HTERT RPE-1 (cell line): ENCODE results near the gene PPP1R15B.

ENCODE experiments used
- in situ Hi-C: fragments of 300-500 bp; cut with MboI; formaldehyde crosslinking; loops from 4 replicates; pipeline ENCODE4 v1.14.3; 2020; ENCODE audit warnings: low sequenced_read_pairs

PPP1R15B gene

DNA sequence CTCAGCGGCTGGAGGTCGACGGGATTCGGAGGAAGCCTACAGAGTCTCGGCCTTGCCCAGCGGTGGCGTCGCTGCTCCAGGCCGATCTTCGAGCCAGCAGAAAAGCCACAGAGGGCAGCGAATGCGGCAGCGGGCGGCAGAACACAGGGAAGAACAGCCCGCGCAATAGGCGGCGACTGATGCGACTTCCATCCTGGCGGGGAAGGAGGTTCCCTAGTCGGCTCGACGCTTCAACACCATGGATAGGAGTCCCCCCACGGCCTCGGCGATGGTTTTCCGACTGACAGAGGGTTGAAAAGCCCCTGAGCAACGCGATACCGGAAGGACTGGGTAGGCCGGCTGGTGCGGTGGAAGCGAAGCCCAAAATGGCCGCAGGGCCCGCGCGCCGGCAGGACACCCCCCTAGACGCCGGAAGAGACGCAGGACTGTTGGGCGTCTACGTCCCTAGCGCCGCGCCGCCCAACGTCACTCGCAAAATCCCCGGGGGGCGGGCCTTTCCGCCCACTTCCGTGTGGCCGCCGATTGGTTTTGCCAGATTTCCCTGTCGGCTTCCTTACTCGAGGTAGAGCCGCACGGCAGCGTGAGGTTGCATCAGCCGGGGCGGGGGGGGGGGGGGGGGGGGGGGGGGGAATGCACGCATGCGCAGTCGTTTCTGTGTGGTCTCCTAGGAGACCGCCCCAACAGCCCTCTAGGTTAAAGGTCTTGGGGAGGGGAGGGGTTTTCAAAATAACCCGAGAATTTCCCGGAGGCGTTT lies at the start of gene PPP1R15B:
TSS of gene PPP1R15B (minus strand) at position 367 of the 754 bp plus-strand sequence. CDS start 406 bp downstream, outside the sequence.
- in situ Hi-C loops = no loop called here

DNA sequence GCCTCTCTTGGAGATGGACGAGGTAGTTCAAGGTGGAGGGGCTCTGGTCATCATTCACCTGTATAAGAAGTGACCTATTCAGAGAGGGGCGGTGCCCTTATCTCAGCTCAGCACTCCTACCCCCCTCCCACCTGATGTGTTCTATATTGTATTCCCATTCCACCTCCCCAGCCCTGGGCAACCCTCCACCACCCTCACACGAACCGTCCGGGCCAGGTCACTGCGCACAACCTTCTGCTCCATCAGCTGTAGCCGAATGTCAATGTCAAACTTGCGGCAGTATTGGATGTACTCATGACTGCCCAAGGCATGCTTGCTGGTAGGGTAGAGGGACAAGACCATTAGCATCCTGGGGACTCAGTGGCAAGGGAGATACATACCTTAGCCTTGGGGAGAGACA lies 48.7 kb upstream of the PPP1R15B start:
- in situ Hi-C loops = no loop called here

DNA sequence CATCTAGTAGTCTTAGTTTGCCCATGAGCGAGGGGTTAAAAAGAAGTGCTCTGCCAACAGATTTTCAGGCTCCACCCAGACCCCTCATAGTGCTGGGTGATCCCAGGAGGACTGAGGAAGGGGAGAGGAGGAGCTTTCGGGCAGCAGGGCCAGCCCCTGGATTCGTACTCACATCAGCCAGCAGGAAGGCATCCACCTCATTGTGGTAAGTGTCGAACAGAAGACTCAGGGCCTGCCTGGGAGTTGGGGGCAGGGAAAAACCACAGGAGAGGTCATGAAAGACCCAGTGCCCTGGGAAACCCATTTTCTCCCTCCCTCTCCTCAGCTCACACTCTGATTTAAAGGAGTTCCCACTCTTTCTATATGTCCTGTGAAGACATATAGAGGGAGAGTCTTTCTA lies 48.1 kb upstream of the PPP1R15B start:
- in situ Hi-C loops = no loop called here

DNA sequence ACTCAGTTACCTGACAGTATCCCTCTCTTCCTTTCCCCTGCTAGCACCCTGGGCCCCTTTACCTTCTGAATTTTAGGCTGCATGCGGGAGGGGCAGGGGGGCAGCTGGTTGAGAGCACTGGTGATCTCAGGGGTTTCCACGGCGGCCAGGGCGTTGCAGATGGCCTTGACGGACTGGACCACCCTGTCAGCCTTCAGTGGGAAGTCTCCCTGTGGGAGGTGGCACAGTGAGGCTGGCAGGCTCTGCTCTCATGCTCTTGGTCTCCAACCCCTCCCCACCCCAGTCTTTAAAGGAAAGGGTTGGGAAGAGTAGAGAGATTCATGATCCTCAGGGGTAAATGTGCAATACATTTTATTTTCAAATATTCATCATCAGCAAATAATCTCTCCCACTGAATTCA lies 46.0 kb upstream of the PPP1R15B start:
- in situ Hi-C loops = no loop called here

DNA sequence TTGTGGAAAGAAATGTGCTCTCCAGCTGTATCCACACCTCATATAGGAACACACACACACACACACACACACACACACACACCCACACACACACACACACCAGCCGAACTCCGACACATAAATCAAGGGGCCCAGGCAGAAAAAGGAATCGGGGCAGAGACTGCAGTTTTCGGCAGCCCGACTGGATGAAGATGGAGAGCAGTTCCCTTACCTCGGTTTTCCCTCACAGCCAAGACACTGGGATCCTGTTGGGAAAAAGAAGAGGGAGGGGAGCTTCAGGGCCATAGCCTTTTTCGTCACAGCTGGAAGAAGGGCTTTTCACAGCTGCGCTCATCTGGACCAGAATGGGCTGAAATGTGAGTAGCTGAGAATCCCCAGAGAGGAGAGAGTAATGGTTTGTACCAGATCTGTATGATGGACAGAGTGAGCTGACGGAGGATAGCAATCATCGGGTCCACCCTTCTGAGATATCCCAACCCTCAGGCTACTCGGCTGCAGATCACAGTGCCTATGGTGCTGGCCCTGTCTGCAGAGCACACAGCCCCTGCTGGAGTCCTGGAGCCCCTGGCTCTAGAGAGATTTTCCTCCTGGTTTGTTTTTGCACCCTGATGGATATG lies 45.3 kb upstream of the PPP1R15B start:
- in situ Hi-C loops = no loop called here

DNA sequence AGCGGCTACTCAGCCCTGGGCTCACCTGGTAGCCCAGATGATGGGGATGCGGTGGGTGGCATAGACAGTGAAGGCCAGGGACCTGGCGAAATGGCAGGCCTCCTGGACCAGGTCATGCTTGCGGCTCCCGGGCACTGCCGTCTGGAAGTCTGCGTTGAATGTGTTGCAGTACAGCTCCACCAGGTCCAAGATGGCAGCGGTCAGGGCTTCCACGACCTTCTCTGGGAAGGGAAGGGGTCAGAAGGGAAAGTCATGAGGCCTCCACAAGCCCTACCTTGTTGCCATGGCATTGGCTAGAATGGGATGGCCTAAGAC lies 44.2 kb upstream of the PPP1R15B start:
- in situ Hi-C loops = no loop called here

DNA sequence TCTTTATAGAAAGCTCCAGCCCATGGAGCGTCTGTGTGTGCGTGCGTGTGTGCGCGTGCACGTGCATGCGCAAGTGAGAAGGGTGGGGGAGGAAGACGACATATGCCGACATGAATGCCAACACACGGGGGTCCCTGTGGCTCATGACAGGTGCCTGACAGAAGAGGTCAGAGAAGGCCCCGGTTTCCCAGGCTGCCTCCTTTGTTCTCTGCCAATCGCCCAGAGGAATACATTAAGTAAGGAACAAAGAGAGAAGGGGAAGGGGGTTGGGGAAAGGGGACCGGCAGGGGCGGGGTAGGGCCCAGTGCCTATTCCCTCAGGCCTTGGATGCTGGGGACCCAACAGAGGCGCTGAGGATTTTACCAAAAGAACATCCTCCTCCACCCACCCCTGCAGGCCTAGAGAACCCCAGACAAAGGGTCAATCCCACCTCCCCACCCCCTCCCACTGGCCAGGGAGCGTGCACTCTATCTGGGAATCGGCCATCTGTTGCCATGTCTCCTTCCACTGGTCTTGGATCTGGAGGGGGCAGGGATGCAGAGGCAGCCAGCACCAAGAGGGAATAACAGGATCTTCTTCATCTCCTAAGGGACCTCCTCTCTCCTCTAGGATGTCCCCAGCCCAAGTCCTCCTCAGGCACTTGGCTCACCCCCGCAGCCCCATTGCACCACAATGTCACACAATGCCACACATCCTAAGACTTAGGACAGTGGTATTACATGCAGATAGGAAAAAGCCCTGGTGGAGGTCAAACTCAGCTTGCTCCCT lies 43.6 kb upstream of the PPP1R15B start:
- in situ Hi-C loops = no loop called here

DNA sequence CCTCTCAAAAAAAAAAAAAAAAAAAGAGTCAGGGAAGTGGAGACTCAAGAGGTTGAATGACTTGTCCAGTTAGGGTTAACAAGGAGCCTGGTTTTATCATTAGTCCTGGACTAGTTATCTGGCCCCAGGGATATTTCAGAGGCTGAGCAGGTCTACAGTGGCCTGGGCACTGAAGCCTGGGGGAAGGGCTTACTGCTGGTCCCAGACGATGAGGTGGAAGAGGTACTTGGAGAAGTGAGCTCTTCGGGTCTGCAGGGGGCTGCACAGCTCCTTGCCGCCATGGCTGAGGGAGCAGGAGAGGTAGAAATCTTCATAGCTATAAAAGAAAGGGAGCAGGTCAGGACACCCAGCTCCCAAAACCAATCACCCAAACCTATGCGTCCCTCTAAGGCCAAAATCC lies 42.9 kb upstream of the PPP1R15B start:
- in situ Hi-C loops = no loop called here

DNA sequence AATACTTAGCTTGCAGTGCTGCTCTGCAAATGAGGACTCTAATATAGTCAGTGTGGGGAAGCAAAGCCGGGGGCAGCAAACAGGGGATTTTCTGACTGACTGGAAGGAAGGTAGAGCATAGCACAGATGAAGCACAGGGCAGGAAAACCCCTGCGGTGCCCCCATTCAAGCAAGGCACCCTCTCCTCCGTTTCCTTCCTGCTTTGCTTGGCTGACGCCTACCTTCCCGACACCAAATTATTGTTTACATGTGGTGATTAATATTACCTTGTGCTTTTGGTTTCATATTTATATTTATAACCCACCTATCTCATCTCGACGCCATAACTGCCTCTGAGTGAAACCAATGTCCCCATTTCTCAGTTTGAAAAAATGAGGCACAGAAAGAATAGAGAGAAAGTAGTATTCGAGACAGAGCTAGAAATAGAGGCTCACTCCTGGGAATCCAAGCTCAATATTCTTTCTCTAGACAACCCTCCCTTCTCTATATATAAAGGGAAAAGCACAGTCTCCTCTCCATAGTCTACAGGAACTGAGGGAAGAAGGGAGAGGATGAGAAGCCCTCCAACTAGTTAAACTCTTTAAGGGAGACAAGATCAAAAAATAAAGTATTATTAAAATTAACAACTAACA lies 41.6 kb upstream of the PPP1R15B start:
- in situ Hi-C loops = no loop called here

DNA sequence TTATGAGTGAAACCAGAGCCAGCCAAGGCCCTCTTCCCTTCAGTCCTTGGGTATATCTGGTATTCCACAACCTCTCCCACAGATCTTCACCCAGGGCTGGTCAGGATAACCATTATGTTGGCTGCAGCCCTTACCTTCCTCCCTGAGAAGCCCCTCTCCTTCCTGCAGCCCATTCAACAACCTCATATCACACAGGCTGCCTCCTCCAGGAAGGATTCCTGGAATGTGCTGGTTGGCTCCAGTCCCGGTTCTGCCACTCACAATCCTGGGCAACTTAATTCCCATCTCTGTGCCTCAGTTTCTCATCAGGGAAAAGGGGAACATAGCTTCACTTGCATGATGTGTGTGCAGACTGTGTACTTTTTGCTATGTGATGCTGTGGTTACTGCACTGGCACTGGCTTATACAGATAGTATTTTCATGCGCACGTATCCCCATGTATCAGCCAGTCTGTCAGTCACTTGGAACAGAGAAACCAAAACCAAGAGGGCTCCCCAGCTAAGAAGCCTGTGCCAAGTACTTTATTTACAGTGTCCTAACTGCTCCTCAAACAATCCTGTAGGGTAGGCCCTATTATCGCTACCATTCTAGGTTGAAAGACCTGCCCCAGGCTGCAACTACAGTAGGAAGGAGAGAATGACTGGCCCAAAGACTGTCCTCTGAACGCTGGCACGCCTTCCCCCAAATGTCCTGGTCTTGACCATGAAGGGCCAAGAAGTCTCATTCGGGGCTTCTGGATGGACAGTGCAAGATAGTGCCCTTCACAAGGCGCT lies 39.9 kb upstream of the PPP1R15B start:
- in situ Hi-C loops = no loop called here

DNA sequence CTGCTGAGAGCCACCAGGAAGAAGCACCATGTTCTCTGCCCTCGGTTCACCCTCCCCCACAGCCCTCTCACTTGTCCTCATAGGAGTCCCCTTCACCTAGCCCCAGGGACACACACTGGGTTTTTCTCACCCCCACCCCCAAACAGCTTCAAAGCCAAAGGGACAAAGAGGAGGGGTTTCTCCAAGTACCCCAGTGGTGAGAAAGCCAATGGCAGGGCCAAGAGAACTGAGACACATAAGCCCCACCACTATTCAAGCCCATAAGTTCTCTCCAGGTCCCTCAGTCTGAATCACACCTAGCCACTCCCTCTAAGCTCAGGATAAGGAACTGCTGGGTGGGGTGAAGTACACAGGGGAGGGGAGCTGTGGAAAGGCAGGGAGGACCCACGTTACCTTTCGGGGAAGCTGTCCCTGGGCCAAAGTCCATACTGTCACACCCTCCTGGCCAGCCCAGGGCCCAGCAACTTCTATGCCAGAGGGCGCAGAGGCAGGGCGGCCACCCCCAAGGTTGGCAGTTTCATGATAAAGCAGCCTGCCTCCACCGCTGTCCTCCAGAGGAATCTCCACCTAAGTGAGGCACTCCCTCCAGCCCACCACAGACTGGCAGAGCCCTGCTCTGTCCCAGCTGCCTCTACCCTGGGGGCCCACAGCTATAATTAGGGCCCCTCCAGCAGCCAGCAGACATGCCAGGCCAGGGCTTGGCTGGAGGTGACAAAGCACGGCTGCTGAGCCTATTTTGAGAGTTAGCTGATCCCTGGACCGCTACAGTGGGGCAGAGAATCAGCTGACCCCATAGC lies 39.0 kb upstream of the PPP1R15B start:
- in situ Hi-C loops = no loop called here

DNA sequence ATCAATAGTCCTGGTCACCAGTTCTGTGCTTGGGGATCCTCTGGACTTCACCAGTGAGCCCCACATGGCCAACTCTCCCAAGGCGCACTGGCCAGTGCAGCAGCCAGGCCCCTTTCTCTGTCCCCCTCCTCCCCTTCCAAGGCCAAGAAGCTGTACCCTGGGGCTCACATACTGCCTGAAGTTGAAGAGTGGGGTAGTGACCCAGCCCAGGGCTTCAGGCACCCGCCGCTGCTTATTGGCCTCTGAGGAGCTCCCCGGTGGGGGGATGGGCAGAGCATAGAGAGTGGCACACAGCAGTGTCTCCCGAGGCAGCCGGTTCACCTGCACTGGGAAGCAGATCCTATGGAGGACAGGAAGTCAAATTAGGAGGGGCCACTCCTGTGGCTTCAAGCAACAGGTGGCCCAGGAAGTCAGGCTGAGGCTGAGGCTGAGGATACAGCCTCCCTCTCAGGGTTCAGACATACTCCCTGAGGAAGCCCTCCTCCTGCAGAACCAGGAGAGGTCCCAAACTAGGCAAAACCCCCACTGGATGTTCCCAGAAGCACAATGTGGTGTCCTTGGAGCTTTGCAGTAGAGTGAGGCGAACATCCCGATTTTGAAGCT lies 38.2 kb upstream of the PPP1R15B start:
- in situ Hi-C loops = no loop called here

DNA sequence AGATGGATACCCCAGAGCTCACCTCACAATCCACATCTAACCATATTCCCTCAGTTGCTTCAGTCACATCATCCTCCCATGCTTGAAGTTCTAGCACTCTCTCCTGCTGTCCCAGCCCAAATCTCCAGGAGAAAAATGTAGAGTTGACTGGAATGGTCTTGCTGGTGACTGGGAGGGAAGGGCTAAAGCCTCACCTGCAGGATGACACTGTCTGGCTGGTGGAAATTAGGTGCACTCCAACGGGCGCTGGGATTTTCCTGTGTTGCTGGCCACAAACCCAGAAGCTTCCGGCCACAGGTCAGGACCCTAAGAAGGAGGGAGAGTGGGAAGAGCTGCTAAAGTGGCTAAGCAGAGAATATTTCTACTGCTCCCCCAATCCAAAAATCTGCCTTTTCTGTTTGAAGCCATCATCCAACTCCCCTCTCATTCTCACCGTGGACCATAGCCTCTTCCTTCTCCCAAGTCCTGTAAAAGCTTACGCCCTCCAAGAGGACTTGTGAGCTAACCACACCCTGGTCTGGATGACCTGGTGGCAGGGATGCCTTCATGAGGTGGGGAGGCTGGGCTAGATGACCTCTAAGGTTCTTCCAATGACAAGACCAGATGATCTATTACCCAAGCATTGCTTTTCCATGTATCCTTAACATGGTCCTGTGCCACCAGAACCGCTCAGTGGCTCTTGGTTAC lies 37.5 kb upstream of the PPP1R15B start:
- in situ Hi-C loops = no loop called here

DNA sequence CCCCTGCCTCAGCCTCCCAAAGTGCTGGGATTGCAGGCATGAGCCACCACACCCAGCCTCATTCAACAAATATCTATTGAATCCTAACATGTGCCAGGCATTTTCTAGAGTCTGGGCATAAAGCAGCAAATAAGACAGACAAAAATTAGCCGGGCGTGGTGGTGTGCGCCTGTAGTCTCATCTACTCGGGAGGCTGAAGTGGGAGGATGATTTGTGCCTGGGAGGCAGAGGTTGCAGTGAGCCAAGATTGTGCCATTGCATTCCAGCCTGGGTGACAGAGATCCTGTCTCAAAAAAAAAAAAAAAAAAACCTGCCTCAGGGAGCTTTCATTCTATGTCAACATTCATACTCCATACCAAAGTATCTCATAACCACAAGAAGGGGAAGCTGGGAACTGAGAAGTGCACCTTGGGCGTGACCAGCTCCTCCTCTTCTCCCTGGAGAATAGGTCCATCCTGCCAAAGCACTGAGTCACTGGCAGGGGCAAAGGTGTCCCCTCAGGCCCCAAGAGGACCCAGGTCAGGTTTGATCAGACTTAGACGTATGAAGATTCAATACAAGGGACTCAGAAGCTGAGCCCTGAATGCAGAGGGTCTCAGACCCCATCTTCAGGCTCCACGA lies 36.8 kb upstream of the PPP1R15B start:
- in situ Hi-C loops = no loop called here

DNA sequence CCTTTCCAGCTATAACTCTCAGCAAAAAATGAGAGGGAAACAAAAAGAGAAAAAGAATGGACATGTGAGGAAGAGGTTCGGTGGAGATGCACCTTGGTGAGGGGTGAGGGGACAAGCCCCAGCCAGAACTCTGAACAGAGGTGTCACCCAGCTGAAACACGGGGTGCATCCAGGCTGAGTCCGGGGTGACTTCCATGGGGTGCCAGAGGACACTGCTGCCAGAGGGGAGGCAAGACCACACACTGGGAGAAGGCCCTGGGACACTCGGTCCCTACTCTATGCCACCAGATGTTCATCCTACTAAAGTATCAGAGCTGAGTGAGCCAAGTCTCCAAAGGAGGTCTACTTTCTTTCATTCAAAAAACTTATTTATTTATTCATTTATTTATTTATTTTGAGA lies 36.1 kb upstream of the PPP1R15B start:
- in situ Hi-C loops = no loop called here

DNA sequence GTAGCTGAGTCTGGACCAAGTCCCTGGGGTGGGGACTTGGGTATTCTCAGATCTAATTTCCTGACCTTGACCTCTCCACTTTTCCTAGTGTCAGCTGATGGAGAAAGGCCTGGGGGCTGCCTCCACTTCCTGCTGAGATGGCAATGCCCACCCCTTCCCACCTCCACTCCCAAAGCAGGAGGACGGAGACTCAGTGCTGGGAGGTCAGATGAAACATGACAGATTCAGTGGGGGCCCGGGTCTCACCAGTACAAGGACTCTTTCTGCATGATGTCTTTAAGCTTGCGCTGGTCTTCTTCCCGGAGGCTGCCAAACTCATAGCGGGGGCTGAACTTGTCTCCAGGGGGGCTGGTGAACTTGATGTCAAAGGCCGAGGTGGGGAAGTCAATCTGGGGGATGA lies 35.6 kb upstream of the PPP1R15B start:
- in situ Hi-C loops = no loop called here

DNA sequence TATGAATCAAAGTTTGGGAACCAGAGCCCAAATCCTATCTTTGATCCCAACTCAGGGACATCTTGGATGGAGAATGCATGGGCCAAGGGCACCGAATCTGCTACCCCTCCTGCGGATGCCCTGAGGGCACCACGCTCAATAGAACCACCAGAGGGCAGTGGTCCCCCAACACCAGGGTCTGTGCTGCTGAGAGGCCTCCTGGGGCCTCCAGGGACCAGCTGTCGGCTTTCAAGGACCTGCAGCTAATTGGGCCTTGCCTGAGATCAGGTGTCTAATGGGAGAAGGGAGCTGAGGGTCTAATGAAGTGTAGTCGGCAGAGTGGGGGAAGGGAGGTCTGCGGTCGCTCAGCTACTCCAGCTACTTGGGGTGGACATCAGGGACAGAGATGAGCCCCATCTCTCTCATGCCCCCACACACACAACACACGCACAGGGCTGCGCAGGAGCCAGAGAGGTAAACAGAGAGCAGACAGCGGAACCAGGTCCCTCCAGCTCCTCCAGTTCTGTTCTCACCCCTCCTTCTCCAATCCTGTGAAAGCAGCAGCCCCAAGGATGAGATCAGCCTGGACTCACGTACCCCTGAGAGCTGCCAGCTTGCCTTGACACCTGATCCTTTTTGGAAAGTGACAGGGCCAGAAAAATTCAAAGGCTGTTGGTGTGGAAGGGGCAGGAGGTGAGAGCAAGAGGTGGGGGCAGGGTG lies 34.9 kb upstream of the PPP1R15B start:
- in situ Hi-C loops = no loop called here

DNA sequence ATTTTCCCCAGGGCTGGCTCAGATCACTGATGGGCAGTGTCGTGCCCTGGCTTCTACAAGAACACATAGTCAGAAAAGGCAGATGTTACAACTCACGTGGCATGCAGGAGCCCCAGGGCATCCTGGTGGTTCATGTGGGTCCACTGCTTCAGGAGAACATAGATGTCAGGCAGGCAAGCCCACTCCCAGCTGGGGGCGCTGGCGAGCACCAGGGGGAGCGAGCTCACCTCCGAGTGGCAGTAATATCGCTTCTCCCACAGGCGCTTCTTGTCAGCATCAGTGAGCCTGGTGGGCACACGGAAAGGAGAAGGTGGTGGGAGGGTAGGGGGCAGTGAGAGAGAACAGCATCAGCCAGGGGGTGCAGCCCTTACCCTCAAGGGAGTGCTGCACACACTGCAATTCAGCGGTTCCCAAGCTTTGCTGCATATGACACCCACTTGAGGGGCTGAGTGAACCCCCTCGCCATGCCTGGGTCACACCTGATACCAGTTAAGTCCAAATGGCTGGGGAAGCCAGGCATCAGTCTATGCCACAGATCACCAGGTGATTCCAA lies 34.3 kb upstream of the PPP1R15B start:
- in situ Hi-C loops = no loop called here
